HG03469 (cell line): ENCODE data around the gene SPDYE9.
"Not testable (repeated sequence)": the region's sequence is repeated elsewhere in the genome, so short reads cannot be mapped to it uniquely, and the experiment has no call there.

Experiments
- ATAC-seq: cut with Tn5 transposase; IDR thresholded peaks from one replicate; pipeline ENCODE4 v1.9.1; 2021; ENCODE audit warnings: mild to moderate bottlenecking, moderate library complexity, moderate number of reproducible peaks; ENCODE audit not compliant: unreplicated experiment

SPDYE9 gene

GRCh38 chr7:73085938-73086337 lies at the start of gene SPDYE9:
Gene SPDYE9, minus strand, starts transcription at chr7:73086038. Its CDS starts 1,800 bp downstream, at chr7:73084238.
- ATAC-seq, result not testable (repeated sequence)

GRCh38 chr7:73134866-73135265 lies 49.0 kb upstream of the SPDYE9 start:
- ATAC-seq, result not testable (repeated sequence)

GRCh38 chr7:73132651-73133217 lies 46.9 kb upstream of the SPDYE9 start:
- not testable (repeated sequence) for ATAC-seq

- not testable (repeated sequence) for ATAC-seq
Observed at GRCh38 chr7:73130612-73131011, 44.8 kb upstream of the SPDYE9 start.

GRCh38 chr7:73124126-73124525 lies 38.3 kb upstream of the SPDYE9 start:
- not testable (repeated sequence) for ATAC-seq

- not testable (repeated sequence) for ATAC-seq
Observed at GRCh38 chr7:73122778-73123447, 37.1 kb upstream of the SPDYE9 start.

GRCh38 chr7:73118155-73118554 lies 32.3 kb upstream of the SPDYE9 start:
- ATAC-seq, result not testable (repeated sequence)

GRCh38 chr7:73057811-73058210 lies 28.0 kb downstream of the SPDYE9 start, which contains the start of gene SPDYE11:
Gene SPDYE11, minus strand, starts transcription at chr7:73057911. Its CDS starts 1,800 bp downstream, at chr7:73056111.
- ATAC-seq, result not testable (repeated sequence)

- not testable (repeated sequence) for ATAC-seq
Observed at GRCh38 chr7:73029666-73030065, 56.2 kb downstream of the SPDYE9 start, which contains the start of gene SPDYE8. Gene SPDYE8, minus strand, starts transcription at chr7:73029766. Its CDS starts 1,800 bp downstream, at chr7:73027966.
